HepG2 (cell line): Measurements from ENCODE around the gene UNC5CL. TPM values are rescaled to one million over a fixed set of nuclear protein-coding genes. Genes with fewer than 3 reads are reported as not detected.

ENCODE experiments used
- FOXM1 ChIP-seq: sonication (generic); formaldehyde crosslinking; IDR thresholded peaks from 2 replicates; pipeline ENCODE4 v1.5.0; 2020; ENCODE audit warnings: missing genetic modification reagents
- GFI1 ChIP-seq: sonication (generic); formaldehyde crosslinking; IDR thresholded peaks from 2 replicates; pipeline ENCODE4 v1.5.0; 2020; ENCODE audit warnings: missing genetic modification reagents, mild to moderate bottlenecking, borderline replicate concordance
- HNF1A ChIP-seq, 2 experiments: sonication (generic) in 1 of 2; formaldehyde crosslinking in 1 of 2; IDR thresholded peaks; 2 replicates each; pipeline versions ENCODE4 v1.4.0 to v1.6.1; 2016 to 2020; ENCODE audit warnings: borderline replicate concordance in 1 of 2, low read depth in 1 of 2, mild to moderate bottlenecking in 1 of 2, missing genetic modification reagents in 1 of 2
- HNRNPH1 ChIP-seq: fragments of 200-400 bp; formaldehyde crosslinking; optimal IDR thresholded peaks from 2 replicates; pipeline ENCODE3; 2017; ENCODE audit warnings: mild to moderate bottlenecking, low read depth, low read length
- HNRNPUL1 ChIP-seq: fragments of 200-400 bp; formaldehyde crosslinking; IDR thresholded peaks from 2 replicates; pipeline ENCODE4 v1.6.1; 2017; ENCODE audit warnings: low read depth, mild to moderate bottlenecking, low read length, moderate library complexity
- JARID2 ChIP-seq: sonication (generic); formaldehyde crosslinking; IDR thresholded peaks from 2 replicates; pipeline ENCODE4 v1.8.1; 2023; ENCODE audit warnings: missing genetic modification reagents, inconsistent platforms; ENCODE audit not compliant: insufficient replicate concordance
- JUN ChIP-seq: sonication (generic); formaldehyde crosslinking; IDR thresholded peaks from 2 replicates; pipeline ENCODE4 v1.4.0; 2020; ENCODE audit warnings: mild to moderate bottlenecking, missing genetic modification reagents
- KMT2B ChIP-seq: IDR thresholded peaks from 2 replicates; pipeline ENCODE4 v1.6.1; 2016; ENCODE audit warnings: missing genetic modification reagents, missing compliant biosample characterization
- MAZ ChIP-seq, 2 experiments: sonication (generic) in 1 of 2; formaldehyde crosslinking in 1 of 2; IDR thresholded peaks; 2 replicates each; pipeline versions ENCODE4 v1.5.0 to v1.6.1; 2012 to 2020; ENCODE audit warnings: low read depth in 2 of 2, mild to moderate bottlenecking in 2 of 2, borderline replicate concordance in 1 of 2, improper control_type of control experiment in 1 of 2, low read length in 1 of 2, missing genetic modification reagents in 1 of 2, moderate library complexity in 1 of 2
- MEIS2 ChIP-seq: sonication (generic); formaldehyde crosslinking; IDR thresholded peaks from 2 replicates; pipeline ENCODE4 v1.9.0; 2021; ENCODE audit warnings: mild to moderate bottlenecking, missing genetic modification reagents
- PHF8 ChIP-seq: sonication (generic); formaldehyde crosslinking; IDR thresholded peaks from 2 replicates; pipeline ENCODE4 v1.5.0; 2020; ENCODE audit warnings: missing genetic modification reagents
- POLR2G ChIP-seq: fragments of 200-400 bp; formaldehyde crosslinking; IDR thresholded peaks from 2 replicates; pipeline ENCODE4 v1.6.1; 2018; ENCODE audit warnings: mild to moderate bottlenecking, low read depth, low read length, moderate library complexity
- ZNF101 ChIP-seq: sonication (generic); formaldehyde crosslinking; IDR thresholded peaks from 2 replicates; pipeline ENCODE4 v1.4.0; 2020; ENCODE audit warnings: mild to moderate bottlenecking, low read depth, missing genetic modification reagents, borderline replicate concordance
- ZNF333 ChIP-seq: sonication (generic); formaldehyde crosslinking; IDR thresholded peaks from 2 replicates; pipeline ENCODE4 v1.4.0; 2020; ENCODE audit warnings: mild to moderate bottlenecking, missing genetic modification reagents, borderline replicate concordance
- ZNF598 ChIP-seq: sonication (generic); formaldehyde crosslinking; IDR thresholded peaks from 2 replicates; pipeline ENCODE4 v1.5.1; 2020; ENCODE audit warnings: mild to moderate bottlenecking, missing genetic modification reagents, borderline replicate concordance
- ZNF619 ChIP-seq: sonication (generic); formaldehyde crosslinking; IDR thresholded peaks from 2 replicates; pipeline ENCODE4 v1.4.0; 2020; ENCODE audit warnings: mild to moderate bottlenecking, missing genetic modification reagents
- ZNF766 ChIP-seq: sonication (generic); formaldehyde crosslinking; IDR thresholded peaks from 2 replicates; pipeline ENCODE4 v1.5.0; 2020; ENCODE audit warnings: missing genetic modification reagents, borderline replicate concordance
- ZNF883 ChIP-seq: sonication (generic); formaldehyde crosslinking; IDR thresholded peaks from 2 replicates; pipeline ENCODE4 v1.5.1; 2020; ENCODE audit warnings: mild to moderate bottlenecking, missing genetic modification reagents; ENCODE audit errors: not compliant biosample characterization
- polyA plus RNA-seq, 8 experiments: library from polyadenylated mRNA; depleted of rRNA in 3 of 8; stranded (reverse) in 7 of 8; unstranded in 1 of 8; fragments of >200 nt; fragmentation: Illumina TruSeq in 4 of 8; extraction: Trizol in 4 of 8; gene quantifications; 2 replicates each; pipeline versions ENCODE4 v1.2.1 to v1.2.3, GENCODE V29; 2011 to 2016; ENCODE audit warnings: low read depth in 4 of 8, missing spikeins in 1 of 8, mixed read lengths in 1 of 8; ENCODE audit not compliant: insufficient read depth in 1 of 8
- total RNA-seq, 5 experiments: library from RNA; depleted of rRNA; stranded (reverse); fragments of >200 nt; fragmentation: Illumina TruSeq; extraction: Trizol; gene quantifications; 2 replicates each; pipeline ENCODE4 v1.2.3, GENCODE V29; 2016; ENCODE audit warnings: low read depth in 1 of 5
- TF ChIP-seq, protein P1 (sequence below): sonication (generic); formaldehyde crosslinking; IDR thresholded peaks from 2 replicates; pipeline ENCODE4 v1.9.0; 2022; ENCODE audit warnings: low read depth, missing genetic modification reagents
- TF ChIP-seq, protein P2 (sequence below): sonication (generic); formaldehyde crosslinking; IDR thresholded peaks from 2 replicates; pipeline ENCODE4 v1.4.0; 2020; ENCODE audit warnings: mild to moderate bottlenecking, missing genetic modification reagents

UNC5CL gene
- total and polyA plus RNA-seq, 2 of the 13 experiments (the other 11 are each of a cell fraction or from before 2014, with no cell fraction given) = 2.4 to 2.5 TPM

GRCh38 chr6:41040101-41040939 is 1.3 kb upstream of the UNC5CL start (continued):
- TF ChIP-seq KMT2B (CRISPR knock-in tag) = 0 out of 2 replicates have a peak, but pooled peaks have one; percentile 12
- TF ChIP-seq JUN (CRISPR knock-in tag) = peak; percentile 79; the same call in 1 of the 2 replicates
- TF ChIP-seq HNRNPH1 = no peak
- TF ChIP-seq ZNF333 = 0 out of 2 replicates have a peak, but pooled peaks have one; percentile 50
- peak; percentile 42; the same call in 1 of the 2 replicates for TF ChIP-seq GFI1 (CRISPR knock-in tag)
- TF ChIP-seq PHF8 (CRISPR knock-in tag) = peak; percentile 56
- peak; percentile 93 for TF ChIP-seq HNF1A (IDR thresholded peaks at IDR 0.05; ENCODE audit: low read depth)
- peak; percentile 97 for TF ChIP-seq HNF1A (CRISPR knock-in tag; IDR thresholded peaks at IDR 0.05; ENCODE audit: borderline replicate concordance)
- TF ChIP-seq ZNF101 (CRISPR knock-in tag) = no peak
- TF ChIP-seq, protein P1, sequence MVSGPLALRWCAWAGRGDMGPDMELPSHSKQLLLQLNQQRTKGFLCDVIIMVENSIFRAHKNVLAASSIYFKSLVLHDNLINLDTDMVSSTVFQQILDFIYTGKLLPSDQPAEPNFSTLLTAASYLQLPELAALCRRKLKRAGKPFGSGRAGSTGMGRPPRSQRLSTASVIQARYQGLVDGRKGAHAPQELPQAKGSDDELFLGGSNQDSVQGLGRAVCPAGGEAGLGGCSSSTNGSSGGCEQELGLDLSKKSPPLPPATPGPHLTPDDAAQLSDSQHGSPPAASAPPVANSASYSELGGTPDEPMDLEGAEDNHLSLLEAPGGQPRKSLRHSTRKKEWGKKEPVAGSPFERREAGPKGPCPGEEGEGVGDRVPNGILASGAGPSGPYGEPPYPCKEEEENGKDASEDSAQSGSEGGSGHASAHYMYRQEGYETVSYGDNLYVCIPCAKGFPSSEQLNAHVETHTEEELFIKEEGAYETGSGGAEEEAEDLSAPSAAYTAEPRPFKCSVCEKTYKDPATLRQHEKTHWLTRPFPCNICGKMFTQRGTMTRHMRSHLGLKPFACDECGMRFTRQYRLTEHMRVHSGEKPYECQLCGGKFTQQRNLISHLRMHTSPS = peak; percentile 92; the same call in 1 of the 2 replicates
- no peak; the same call in 1 of the 2 replicates for TF ChIP-seq ZNF619 (CRISPR knock-in tag)
- TF ChIP-seq POLR2G = peak; percentile 93
- TF ChIP-seq HNRNPUL1 = no peak
- no peak for TF ChIP-seq FOXM1 (CRISPR knock-in tag)
- TF ChIP-seq JARID2 (CRISPR knock-in tag) = no peak
- peak; percentile 88 for TF ChIP-seq MEIS2 (CRISPR knock-in tag)
- TF ChIP-seq ZNF883 = peak; percentile 80
- TF ChIP-seq, protein P2, sequence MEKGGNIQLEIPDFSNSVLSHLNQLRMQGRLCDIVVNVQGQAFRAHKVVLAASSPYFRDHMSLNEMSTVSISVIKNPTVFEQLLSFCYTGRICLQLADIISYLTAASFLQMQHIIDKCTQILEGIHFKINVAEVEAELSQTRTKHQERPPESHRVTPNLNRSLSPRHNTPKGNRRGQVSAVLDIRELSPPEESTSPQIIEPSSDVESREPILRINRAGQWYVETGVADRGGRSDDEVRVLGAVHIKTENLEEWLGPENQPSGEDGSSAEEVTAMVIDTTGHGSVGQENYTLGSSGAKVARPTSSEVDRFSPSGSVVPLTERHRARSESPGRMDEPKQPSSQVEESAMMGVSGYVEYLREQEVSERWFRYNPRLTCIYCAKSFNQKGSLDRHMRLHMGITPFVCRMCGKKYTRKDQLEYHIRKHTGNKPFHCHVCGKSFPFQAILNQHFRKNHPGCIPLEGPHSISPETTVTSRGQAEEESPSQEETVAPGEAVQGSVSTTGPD = 0 out of 2 replicates have a peak, but pooled peaks have one; percentile 81
- TF ChIP-seq ZNF766 (CRISPR knock-in tag) = peak; percentile 95
- TF ChIP-seq ZNF598 (CRISPR knock-in tag) = peak; percentile 97
- peak; percentile 88 for TF ChIP-seq MAZ (IDR thresholded peaks at IDR 0.05; ENCODE audit: borderline replicate concordance, low read depth, low read length)
- TF ChIP-seq MAZ (CRISPR knock-in tag; IDR thresholded peaks at IDR 0.05; ENCODE audit: low read depth) = peak; percentile 84
